Measurements from ENCODE around the gene PAQR4. TPM values are rescaled to one million over a fixed set of nuclear protein-coding genes. Genes with fewer than 3 reads are reported as not detected.
"Not testable (repeated sequence)": the region's sequence is repeated elsewhere in the genome, so short reads cannot be mapped to it uniquely, and the experiment has no call there.

The PAQR4 gene
- polyA plus RNA-seq, 1 donor from 2014 or later, result 47.8 TPM

GRCh38 chr16:2938206-2938605 lies 30.9 kb upstream of the PAQR4 start (continued):
- no peak for TF ChIP-seq RAD21 (conservative IDR thresholded peaks at IDR 0.05)
- no peak for TF ChIP-seq SMC3 (conservative IDR thresholded peaks at IDR 0.05; ENCODE audit: poor library complexity)

GRCh38 chr16:2939968-2940367 lies 29.2 kb upstream of the PAQR4 start:
- Histone ChIP-seq H3K36me3 (ENCODE audit: insufficient read depth, low read length) (no peaks in the 10 kb centered on the region), H2AFZ (ENCODE audit: low read depth, low read length) (no peak overlapping the region), H3K9ac (ENCODE audit: low read length) (no peak overlapping the region), H3K4me3 (ENCODE audit: low read length) (no peak overlapping the region), H3F3A (ENCODE audit: insufficient read depth, low read length, poor library complexity, severe bottlenecking) (no peaks in the 10 kb centered on the region), H3K79me2 (replicated peaks; ENCODE audit: insufficient read depth, low read length) (no peaks in the 10 kb centered on the region), H4K20me1 (ENCODE audit: insufficient read depth) (no peaks in the 10 kb centered on the region), H3K9me3 (ENCODE audit: low read length) (no peaks in the 10 kb centered on the region), H3K27ac (ENCODE audit: low read length) (no peak overlapping the region), H3K4me2 (ENCODE audit: low read length) (no peak overlapping the region), H3K27me3 (ENCODE audit: insufficient read depth, low read depth, low read length) (no peaks in the 10 kb centered on the region), H3K9me2 (ENCODE audit: insufficient read depth, low read length) (no peaks in the 10 kb centered on the region)
- TF ChIP-seq POLR2AphosphoS5 (IDR thresholded peaks at IDR 0.05) (no peak), TAF1 (IDR thresholded peaks at IDR 0.05; ENCODE audit: low read depth) (no peak), REST (IDR thresholded peaks at IDR 0.05; ENCODE audit: borderline replicate concordance) (no peak), MXI1 (conservative IDR thresholded peaks at IDR 0.05; ENCODE audit: poor library complexity, severe bottlenecking) (no peak), EZH2 (IDR thresholded peaks at IDR 0.05; ENCODE audit: borderline replicate concordance, insufficient read depth, low read length, poor library complexity, severe bottlenecking) (no peak), EP300 (conservative IDR thresholded peaks at IDR 0.05; ENCODE audit: poor library complexity, severe bottlenecking) (no peak)

- H3K27me3 ChIP-seq (ENCODE audit: insufficient read depth, low read depth, low read length), result no peaks in the 10 kb centered on the region
- H3K4me3 ChIP-seq (ENCODE audit: low read length), result no peak overlapping the region
- H4K20me1 ChIP-seq (ENCODE audit: insufficient read depth), result no peaks in the 10 kb centered on the region
- H3K9me2 ChIP-seq (ENCODE audit: insufficient read depth, low read length), result no peaks in the 10 kb centered on the region
- H3K79me2 ChIP-seq (replicated peaks; ENCODE audit: insufficient read depth, low read length), result no peaks in the 10 kb centered on the region
- TF ChIP-seq POLR2AphosphoS5 (IDR thresholded peaks at IDR 0.05), result no peak
- no peak for TF ChIP-seq RAD21 (conservative IDR thresholded peaks at IDR 0.05)
- no peak for TF ChIP-seq EZH2 (IDR thresholded peaks at IDR 0.05; ENCODE audit: borderline replicate concordance, insufficient read depth, low read length, poor library complexity, severe bottlenecking)
- no peak for TF ChIP-seq MXI1 (conservative IDR thresholded peaks at IDR 0.05; ENCODE audit: poor library complexity, severe bottlenecking)
- no peak for TF ChIP-seq CTCF (IDR thresholded peaks at IDR 0.05; ENCODE audit: poor library complexity, severe bottlenecking)
- TF ChIP-seq SMC3 (conservative IDR thresholded peaks at IDR 0.05; ENCODE audit: poor library complexity), result no peak
- no peak for TF ChIP-seq TAF1 (IDR thresholded peaks at IDR 0.05; ENCODE audit: low read depth)
- TF ChIP-seq EP300 (conservative IDR thresholded peaks at IDR 0.05; ENCODE audit: poor library complexity, severe bottlenecking), result no peak
- no peak for TF ChIP-seq REST (IDR thresholded peaks at IDR 0.05; ENCODE audit: borderline replicate concordance)
- H3K27ac ChIP-seq (ENCODE audit: low read length), result no peak overlapping the region
- no peak overlapping the region for H3K4me2 ChIP-seq (ENCODE audit: low read length)
- no peaks in the 10 kb centered on the region for H3K9me3 ChIP-seq (ENCODE audit: low read length)
- H3F3A ChIP-seq (ENCODE audit: insufficient read depth, low read length, poor library complexity, severe bottlenecking), result no peaks in the 10 kb centered on the region
- H2AFZ ChIP-seq (ENCODE audit: low read depth, low read length), result no peak overlapping the region
- H3K36me3 ChIP-seq (ENCODE audit: insufficient read depth, low read length), result peaks cover 6% of the 10 kb centered on the region
- no peak overlapping the region for H3K9ac ChIP-seq (ENCODE audit: low read length)
Measured at GRCh38 chr16:2942045-2942444, 27.1 kb upstream of the PAQR4 start.

- not testable (repeated sequence) for H3K27ac ChIP-seq (ENCODE audit: low read length); H3K4me2 ChIP-seq (ENCODE audit: low read length); H3K9ac ChIP-seq (ENCODE audit: low read length); H3K27me3 ChIP-seq (ENCODE audit: insufficient read depth, low read depth, low read length); H3F3A ChIP-seq (ENCODE audit: insufficient read depth, low read length, poor library complexity, severe bottlenecking); H3K9me3 ChIP-seq (ENCODE audit: low read length); H4K20me1 ChIP-seq (ENCODE audit: insufficient read depth); H3K36me3 ChIP-seq (ENCODE audit: insufficient read depth, low read length); H2AFZ ChIP-seq (ENCODE audit: low read depth, low read length); H3K4me3 ChIP-seq (ENCODE audit: low read length); H3K9me2 ChIP-seq (ENCODE audit: insufficient read depth, low read length); H3K79me2 ChIP-seq (replicated peaks; ENCODE audit: insufficient read depth, low read length)
Measured at GRCh38 chr16:2943716-2944115, 25.4 kb upstream of the PAQR4 start.
